IMR-90 (cell line): Measurements from ENCODE around the gene TMEM259. TPM values are rescaled to one million over a fixed set of nuclear protein-coding genes. Genes with fewer than 3 reads are reported as not detected.
A peak's percentile ranks its signal among the peaks of the same experiment; 100 is the strongest.

ENCODE experiments used
- ATAC-seq: fragments of 200-7000 bp; cut with Tn5 transposase; 2 replicates; pipeline ENCODE4 v1.9.1; 2020; ENCODE audit warnings: low read depth, mild to moderate bottlenecking, moderate library complexity
- BruUV-seq: library from RNA; stranded (reverse); fragments of 400-500 nt; replicated peaks from 2 replicates; lab custom pipeline; 2021; lab: Mats Ljungman, UMichigan
- CTCF ChIA-PET: fragments of 300-600 bp; formaldehyde crosslinking; extraction: SDS; loops from one replicate; lab custom pipeline; 2021; ENCODE audit warnings: antibody characterized with exemption; lab: Yijun Ruan, JAX
- POLR2A ChIA-PET: fragments of 300-600 bp; sonication (Branson Sonifier 250); formaldehyde crosslinking; loops from one replicate; lab custom pipeline; 2022; ENCODE audit warnings: antibody characterized with exemption; ENCODE audit not compliant: unreplicated experiment; lab: Charles Lee
- DNase-seq: peaks from one replicate; pipeline ENCODE4 v3.0.0; 2013
- H2AFZ ChIP-seq: replicated peaks from 2 replicates; pipeline ENCODE3; 2013; ENCODE audit warnings: low read length, mild to moderate bottlenecking; ENCODE audit not compliant: poor library complexity
- H2AK5ac ChIP-seq: 2 replicates; pipeline ENCODE4 v1.6.1; 2013; ENCODE audit warnings: low read depth, low read length, inconsistent platforms
- H2AK9ac ChIP-seq: replicated peaks from 2 replicates; pipeline ENCODE3; 2013; ENCODE audit warnings: mild to moderate bottlenecking, low read depth, low read length, moderate library complexity; ENCODE audit not compliant: poor library complexity
- H2BK120ac ChIP-seq: 2 replicates; pipeline ENCODE4 v1.6.1; 2013; ENCODE audit warnings: low read depth, low read length, inconsistent platforms
- H2BK15ac ChIP-seq: 3 replicates; pipeline ENCODE4 v1.6.1; 2013; ENCODE audit warnings: low read depth, low read length, inconsistent platforms
- H2BK20ac ChIP-seq: 2 replicates; pipeline ENCODE4 v1.6.1; 2013; ENCODE audit warnings: low read depth, mild to moderate bottlenecking, inconsistent platforms, low read length, moderate library complexity
- H2BK5ac ChIP-seq: 2 replicates; pipeline ENCODE4 v1.6.1; 2013; ENCODE audit warnings: mild to moderate bottlenecking, low read depth, low read length, inconsistent platforms; ENCODE audit not compliant: poor library complexity, severe bottlenecking
- H3K14ac ChIP-seq: replicated peaks from 2 replicates; pipeline ENCODE4 v1.6.1; 2013; ENCODE audit warnings: low read depth, low read length, inconsistent platforms
- H3K18ac ChIP-seq: 2 replicates; pipeline ENCODE4 v1.6.1; 2013; ENCODE audit warnings: low read depth, low read length, control low read depth
- H3K23ac ChIP-seq: 2 replicates; pipeline ENCODE4 v1.6.1; 2013; ENCODE audit warnings: low read depth, low read length, inconsistent platforms
- H3K27ac ChIP-seq: 2 replicates; pipeline ENCODE4 v1.5.1; 2013; ENCODE audit warnings: mild to moderate bottlenecking, control low read depth, low read length; ENCODE audit not compliant: insufficient read depth
- H3K27me3 ChIP-seq: 2 replicates; pipeline ENCODE4 v1.6.1; 2013; ENCODE audit warnings: low read length; ENCODE audit not compliant: control insufficient read depth, insufficient read depth
- H3K36me3 ChIP-seq: 2 replicates; pipeline ENCODE4 v1.6.1; 2013; ENCODE audit warnings: low read length, mixed read lengths; ENCODE audit not compliant: control insufficient read depth, insufficient read depth
- H3K4ac ChIP-seq: 2 replicates; pipeline ENCODE4 v1.6.1; 2013; ENCODE audit warnings: low read depth, low read length, inconsistent platforms
- H3K4me1 ChIP-seq: 2 replicates; pipeline ENCODE4 v1.6.1; 2013; ENCODE audit warnings: low read length, mixed read lengths; ENCODE audit not compliant: control insufficient read depth, insufficient read depth
- H3K4me2 ChIP-seq: 2 replicates; pipeline ENCODE4 v1.6.1; 2013; ENCODE audit warnings: low read depth, mild to moderate bottlenecking, control low read depth, low read length, moderate library complexity
- H3K4me3 ChIP-seq: 2 replicates; pipeline ENCODE4 v1.5.1; 2013; ENCODE audit warnings: low read depth, mild to moderate bottlenecking, control low read depth, low read length, moderate library complexity; ENCODE audit not compliant: insufficient read depth
- H3K56ac ChIP-seq: 2 replicates; pipeline ENCODE4 v1.6.1; 2013; ENCODE audit warnings: low read length, inconsistent platforms; ENCODE audit not compliant: insufficient read depth; ENCODE audit errors: extremely low read depth
- H3K79me1 ChIP-seq, 2 experiments: 2 replicates each; pipeline ENCODE4 v1.6.1; 2013; ENCODE audit warnings: low read length in 2 of 2, inconsistent platforms in 1 of 2, low read depth in 1 of 2
- H3K9ac ChIP-seq: 2 replicates; pipeline ENCODE4 v1.6.1; 2013; ENCODE audit warnings: low read depth, low read length, control low read depth
- H3K9me1 ChIP-seq: 2 replicates; pipeline ENCODE4 v1.6.1; 2013; ENCODE audit warnings: low read length, inconsistent platforms; ENCODE audit not compliant: insufficient read depth
- H3K9me3 ChIP-seq: 2 replicates; pipeline ENCODE4 v1.6.1; 2013; ENCODE audit warnings: low read length; ENCODE audit not compliant: control insufficient read depth, insufficient read depth
- H4K20me1 ChIP-seq: 2 replicates; pipeline ENCODE4 v1.6.1; 2013; ENCODE audit warnings: low read length, inconsistent platforms; ENCODE audit not compliant: insufficient read depth
- H4K5ac ChIP-seq: 2 replicates; pipeline ENCODE4 v1.6.1; 2013; ENCODE audit warnings: mild to moderate bottlenecking, low read depth, low read length, control low read depth
- H4K8ac ChIP-seq, 2 experiments: 2 replicates each; pipeline ENCODE4 v1.6.1; 2013; ENCODE audit warnings: low read depth in 2 of 2, low read length in 2 of 2, control low read depth in 1 of 2, inconsistent platforms in 1 of 2
- H4K91ac ChIP-seq: 2 replicates; pipeline ENCODE4 v1.6.1; 2013; ENCODE audit warnings: low read depth, low read length, inconsistent platforms; ENCODE audit not compliant: insufficient read depth
- BHLHE40 ChIP-seq: fragments of 150-350 bp; IDR thresholded peaks from 2 replicates; pipeline ENCODE4 v1.6.1; 2016; ENCODE audit warnings: mild to moderate bottlenecking, low read depth, low read length
- CHD1 ChIP-seq: IDR thresholded peaks from 2 replicates; pipeline ENCODE4 v1.6.1; 2012; ENCODE audit warnings: low read depth, low read length, improper control_type of control experiment
- ELK1 ChIP-seq: fragments of 150-350 bp; IDR thresholded peaks from 2 replicates; pipeline ENCODE4 v1.6.1; 2016; ENCODE audit warnings: low read depth, mild to moderate bottlenecking, low read length, moderate library complexity, borderline replicate concordance
- FOS ChIP-seq: fragments of 150-350 bp; IDR thresholded peaks from 2 replicates; pipeline ENCODE4 v1.6.1; 2016; ENCODE audit warnings: low read depth, low read length
- MAFK ChIP-seq: IDR thresholded peaks from 2 replicates; pipeline ENCODE4 v1.6.1; 2012; ENCODE audit warnings: low read depth, low read length, improper control_type of control experiment
- MAZ ChIP-seq: IDR thresholded peaks from 2 replicates; pipeline ENCODE4 v1.6.1; 2012; ENCODE audit warnings: low read depth, mild to moderate bottlenecking, low read length, improper control_type of control experiment, moderate library complexity, borderline replicate concordance
- MXI1 ChIP-seq: IDR thresholded peaks from 2 replicates; pipeline ENCODE4 v1.6.1; 2012; ENCODE audit warnings: low read depth, mild to moderate bottlenecking, low read length, moderate library complexity, borderline replicate concordance
- POLR2A ChIP-seq: IDR thresholded peaks from 2 replicates; pipeline ENCODE4 v1.6.1; 2012; ENCODE audit warnings: mild to moderate bottlenecking, low read depth, low read length
- RCOR1 ChIP-seq: IDR thresholded peaks from 2 replicates; pipeline ENCODE4 v1.6.1; 2012; ENCODE audit warnings: mild to moderate bottlenecking, low read length, improper control_type of control experiment; ENCODE audit not compliant: insufficient replicate concordance
- SMC3 ChIP-seq: fragments of 150-350 bp; IDR thresholded peaks from 2 replicates; pipeline ENCODE4 v1.6.1; 2016; ENCODE audit warnings: low read depth, mild to moderate bottlenecking, antibody characterized with exemption, low read length, moderate library complexity
- USF2 ChIP-seq: fragments of 150-350 bp; IDR thresholded peaks from 2 replicates; pipeline ENCODE4 v1.6.1; 2017; ENCODE audit warnings: mild to moderate bottlenecking, antibody characterized with exemption, low read length, low read depth
- WGBS, 2 experiments: methylation state at CpG; one replicate each; pipeline versions ENCODE4 v1.1.5 to v1.1.7; 2013; ENCODE audit warnings: missing lambda C conversion rate in 2 of 2; ENCODE audit not compliant: insufficient read length in 1 of 2; ENCODE audit errors: extremely low coverage in 2 of 2; 5-methylcytosine and 5-hydroxymethylcytosine counted together
- dilution Hi-C: fragments of 300-500 bp; cut with HindIII; formaldehyde crosslinking; loops from one replicate; pipeline ENCODE4 v1.14.3; 2018; ENCODE audit warnings: low sequenced_read_pairs; ENCODE audit not compliant: unreplicated experiment
- in situ Hi-C: fragments of 300-500 bp; cut with MboI; formaldehyde crosslinking; loops from 3 replicates; pipeline ENCODE4 v1.14.3; 2019; ENCODE audit warnings: low sequenced_read_pairs, inconsistent platforms, mixed read lengths
- intact Hi-C: fragments of 100-400 bp; cut with micrococcal nuclease; formaldehyde crosslinking; loops from 2 replicates; pipeline ENCODE4 v1.10.0; 2022
- polyA plus RNA-seq, 3 experiments: library from polyadenylated mRNA; depleted of rRNA; stranded (reverse); fragments of >200 nt; gene quantifications; 2 replicates each; pipeline ENCODE4 v1.2.3, GENCODE V29; 2012; ENCODE audit warnings: low replicate concordance in 1 of 3
- total RNA-seq: library from RNA; depleted of rRNA; stranded (reverse); fragments of >200 nt; gene quantifications from 2 replicates; pipeline ENCODE4 v1.2.3, GENCODE V29; 2012

The TMEM259 gene
- total and polyA plus RNA-seq, 2 of the 4 experiments (the other 2 are of a cell fraction): 22.6 to 153 TPM

GRCh38 chr19:1000591-1001537 is 20.1 kb downstream of the TMEM259 start:
- intact Hi-C loops (loop anchor here (1.0 kb wide), 1 partner anchor 80 kb away; no protein-coding TSS in a partner anchor), dilution Hi-C loops (no loop called here), in situ Hi-C loops (no loop called here)
- 0 out of 2 replicates have a peak, but pooled peaks cover 11% of the 10 kb centered on the region for H4K20me1 ChIP-seq
- no peaks in the 10 kb centered on the region for H3K9me3 ChIP-seq
- H3K56ac ChIP-seq: no peak overlapping the region
- peaks cover 41% of the 10 kb centered on the region for H3K27me3 ChIP-seq
- H2AK9ac ChIP-seq: peak overlapping the region; percentile 15
- H3K23ac ChIP-seq: no peak overlapping the region
- no peak overlapping the region for H3K18ac ChIP-seq
- H3K9me1 ChIP-seq: no peaks in the 10 kb centered on the region
- TF ChIP-seq ELK1: no peak
- no peak for TF ChIP-seq POLR2A
- TF ChIP-seq MAFK: no peak
- no peak for TF ChIP-seq MAZ
- TF ChIP-seq RCOR1: no peak
- TF ChIP-seq MXI1: no peak
- no peak for TF ChIP-seq USF2
- TF ChIP-seq BHLHE40: no peak
- no peak for TF ChIP-seq CHD1
- TF ChIP-seq SMC3: no peak
- no peak for TF ChIP-seq FOS
- ChIA-PET CTCF (interaction anchor here (0.7 to 0.9 kb wide), 3 partner anchors 17 to 146 kb away, joined by 3 to 5 read pairs (median 3); no protein-coding TSS in a partner anchor), POLR2A (no interaction called here)
- H2BK5ac ChIP-seq: no peak overlapping the region
- H2AK5ac ChIP-seq: no peak overlapping the region
- H3K4me1 ChIP-seq: peaks cover 5% of the 10 kb centered on the region
- no peak overlapping the region for H4K8ac ChIP-seq
- H4K91ac ChIP-seq: no peak overlapping the region
- H2AFZ ChIP-seq: peak overlapping the region; percentile 87
- 3% methylated on average over 39 of the region's 73 CpGs; no CpG with 5 or more reads in 1 of the 2 experiments for WGBS, 2 experiments
- BruUV-seq: no TSS peak
- no peak overlapping the region for H2BK120ac ChIP-seq
- ATAC-seq: peak; percentile 1
- H3K14ac ChIP-seq: no peak overlapping the region
- H2BK15ac ChIP-seq: no peak overlapping the region
- H3K79me1 ChIP-seq: no peaks in the 10 kb centered on the region
- no peak overlapping the region for H3K27ac ChIP-seq
- no peak overlapping the region for H4K5ac ChIP-seq
- no peak overlapping the region for H3K4ac ChIP-seq
- H2BK20ac ChIP-seq: no peak overlapping the region
- no peak overlapping the region; the same call in 1 of the 2 replicates for H3K4me2 ChIP-seq
- H3K36me3 ChIP-seq: no peaks in the 10 kb centered on the region
- peak overlapping the region; percentile 53 for H3K4me3 ChIP-seq
- DNase-seq: no peak
- H3K9ac ChIP-seq: no peak overlapping the region
